Activated T-cell treated with anti-CD3 and anti-CD28 coated beads, Interleukin-2, amount 50 U/mL, for 4 hours (primary cell): ENCODE data around the gene ASPRV1. TPM values are rescaled to one million over a fixed set of nuclear protein-coding genes. Genes with fewer than 3 reads are reported as not detected.

Experiments used
- total RNA-seq, 3 donors: library from RNA; stranded (reverse); gene quantifications; one replicate each; pipeline ENCODE4 v1.2.1, GENCODE V29; 2021

The ASPRV1 gene
- total RNA-seq, 3 donors from 2014 or later: 0.46 to 0.74 (median 0.54) TPM

Other genes starting within 250 kb of the ASPRV1 start
- gene ANXA4, start 219.5 kb downstream of the ASPRV1 start, total RNA-seq: 10 to 100 TPM in 2 of 3 donors, 1 to 10 TPM in 1; 9.6 to 12.4 (median 11.2) TPM
- 10 to 100 TPM; 10.4 to 16.4 (median 12.3) TPM for gene GMCL1, start 132.0 kb downstream of the ASPRV1 start, total RNA-seq
- 10 to 100 TPM; 57.4 to 77.1 (median 75.4) TPM for gene SNRNP27, start 67.7 kb downstream of the ASPRV1 start, total RNA-seq
- gene MXD1, start 46.5 kb downstream of the ASPRV1 start, total RNA-seq: 10 to 100 TPM in 2 of 3 donors, 1 to 10 TPM in 1; 9.2 to 12.5 (median 11.8) TPM
- gene PCBP1, start 125.8 kb upstream of the ASPRV1 start, total RNA-seq: 100 to 1,000 TPM; 427 to 493 (median 462) TPM
- gene C2orf42, start 229.4 kb upstream of the ASPRV1 start, total RNA-seq: 10 to 100 TPM; 16.7 to 20.1 (median 18.5) TPM